HG02571 (cell line): ENCODE data around the gene TJAP1.
"Not testable (repeated sequence)": the region's sequence is repeated elsewhere in the genome, so short reads cannot be mapped to it uniquely, and the experiment has no call there.

Source experiments
- ATAC-seq: cut with Tn5 transposase; IDR thresholded peaks from one replicate; pipeline ENCODE4 v1.9.1; 2021; ENCODE audit warnings: mild to moderate bottlenecking, moderate library complexity; ENCODE audit not compliant: unreplicated experiment

The TJAP1 gene

DNA sequence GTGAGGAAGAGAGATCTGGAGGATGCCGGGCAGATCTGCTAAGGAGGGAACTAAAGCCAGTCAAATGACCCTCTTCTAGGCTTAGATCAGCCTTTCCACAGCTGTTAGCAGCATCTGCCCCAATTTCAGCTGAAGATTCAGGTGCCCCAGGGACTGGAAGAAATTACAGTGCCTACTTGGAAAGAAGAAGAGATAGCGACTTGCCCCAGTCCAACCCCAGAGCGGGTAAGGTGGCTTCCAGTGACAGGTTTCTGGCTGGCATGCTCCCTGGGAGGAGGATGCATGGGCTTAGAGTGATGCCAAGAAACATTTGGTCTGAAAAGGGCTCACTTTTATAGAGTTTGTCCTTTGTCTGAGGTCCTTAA is 620 bp downstream of the TJAP1 start:
- ATAC-seq: no peak

GRCh38 chr6:43481075-43481474 is 3.7 kb downstream of the TJAP1 start:
- no peak for ATAC-seq

- ATAC-seq: no peak
Measured at GRCh38 chr6:43481591-43482236, 4.3 kb downstream of the TJAP1 start.

DNA sequence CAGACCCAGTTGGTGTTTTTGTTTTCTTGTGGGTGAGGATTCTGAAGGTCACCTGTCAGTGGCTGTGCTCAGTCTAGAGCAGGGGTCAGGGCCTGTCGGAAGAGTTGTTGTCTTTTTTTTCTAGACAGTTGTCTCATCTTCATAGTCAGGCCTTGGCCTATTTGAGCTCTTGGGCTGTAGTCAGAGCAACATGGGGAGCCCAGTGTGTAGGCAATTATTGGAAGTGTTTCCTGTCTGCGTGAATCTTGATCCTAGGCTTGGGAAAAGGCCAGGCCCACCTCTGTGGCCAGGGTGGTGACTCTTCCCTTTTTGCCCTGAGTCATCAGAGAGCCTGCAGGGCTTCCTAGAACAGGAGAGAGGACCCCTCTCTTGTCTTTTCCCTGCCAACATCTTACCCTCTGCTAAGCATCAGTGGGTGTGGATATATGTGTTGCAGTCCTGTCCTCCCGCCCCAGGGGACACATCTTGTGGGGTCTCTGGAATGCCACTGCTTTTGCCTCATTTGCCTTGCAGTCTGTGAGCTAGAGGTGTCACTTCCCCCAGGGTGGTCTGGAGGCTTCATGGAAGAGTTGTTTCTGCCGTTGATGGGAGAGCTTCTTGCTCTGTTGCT is 11.4 kb downstream of the TJAP1 start:
- ATAC-seq: no peak

- no peak for ATAC-seq
Measured at GRCh38 chr6:43489277-43490072, 12.1 kb downstream of the TJAP1 start.

- ATAC-seq: no peak
Measured at GRCh38 chr6:43490523-43490939, 13.2 kb downstream of the TJAP1 start.

- no peak for ATAC-seq
Measured at GRCh38 chr6:43491750-43492661, 14.6 kb downstream of the TJAP1 start.

DNA sequence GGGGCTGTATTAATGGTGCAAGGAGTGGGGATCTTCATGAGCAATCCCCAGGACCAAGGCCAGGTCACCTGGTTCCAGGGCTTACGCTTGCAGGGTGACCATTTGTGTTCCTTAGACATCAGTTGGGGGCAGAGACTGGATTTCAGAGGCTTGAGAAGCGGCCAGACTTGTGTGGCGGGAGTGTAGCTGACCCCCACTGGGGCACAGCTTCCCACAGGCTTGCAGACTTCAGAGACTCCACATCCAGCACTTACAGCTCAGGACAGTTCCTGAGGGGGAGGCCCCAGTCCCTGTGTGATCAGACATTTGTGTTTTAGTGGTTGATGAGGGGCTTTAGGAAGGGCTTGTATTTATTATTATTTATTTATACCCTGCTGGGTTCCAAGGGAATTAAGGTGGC is 15.3 kb downstream of the TJAP1 start:
- ATAC-seq: no peak

DNA sequence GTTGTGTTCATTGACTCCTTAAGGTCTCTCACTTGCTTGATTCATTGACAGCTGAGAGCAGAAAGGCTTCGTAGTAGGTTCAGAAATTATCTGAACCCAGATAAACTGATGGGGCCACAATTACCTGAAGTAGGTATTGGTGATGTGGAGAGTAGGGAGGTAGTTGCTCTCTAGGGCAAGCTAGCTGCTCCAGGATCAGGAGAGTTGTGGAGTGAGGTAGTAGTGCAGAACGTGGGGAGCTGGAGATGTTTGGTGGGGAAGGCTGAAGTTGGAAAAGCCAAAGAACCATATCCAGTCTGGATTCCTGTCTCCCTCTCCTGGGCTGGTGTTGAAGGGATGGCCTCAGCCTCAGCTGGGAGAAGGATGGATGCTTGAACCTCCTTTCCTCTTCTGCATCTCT is 15.9 kb downstream of the TJAP1 start:
- ATAC-seq: no peak

DNA sequence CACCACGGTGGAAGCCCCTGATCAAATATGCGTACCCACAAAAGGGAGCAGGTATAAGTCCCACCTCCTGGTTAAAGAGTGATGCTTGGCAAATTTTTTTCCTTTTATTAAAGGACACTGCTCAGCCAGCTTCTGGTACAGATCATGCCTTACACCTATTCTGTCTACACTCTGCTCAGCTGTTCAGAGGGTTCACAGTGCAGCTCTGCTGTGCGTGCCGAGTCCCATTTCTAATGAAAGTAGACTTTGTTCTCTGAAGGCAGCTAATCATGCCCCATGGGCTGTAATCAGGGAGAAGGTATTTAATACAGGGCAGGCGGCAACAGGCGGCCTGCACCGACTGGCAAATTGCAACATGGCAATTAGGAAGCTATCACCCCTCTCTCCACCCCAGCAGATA is 16.5 kb downstream of the TJAP1 start:
- no peak for ATAC-seq

DNA sequence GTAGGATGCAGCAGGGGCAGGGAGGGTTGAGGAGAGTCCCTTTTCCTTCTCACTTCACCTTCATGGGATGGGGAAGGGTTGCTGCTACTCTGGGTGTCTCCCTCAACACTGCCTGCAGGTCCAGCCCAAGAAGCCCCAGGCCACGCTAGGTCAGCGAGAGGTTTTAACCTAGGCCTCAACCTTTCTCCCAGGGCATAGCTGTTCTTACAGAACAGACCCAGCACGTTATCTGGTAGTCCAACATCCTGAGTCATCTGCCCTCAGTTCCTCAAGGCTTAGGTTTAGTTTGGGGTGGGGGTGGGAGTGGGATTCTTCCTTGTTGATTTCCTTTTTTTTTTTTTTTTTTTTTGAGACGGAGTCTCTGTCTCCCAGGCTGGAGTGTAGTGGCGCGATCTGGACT is 17.0 kb downstream of the TJAP1 start:
- no peak for ATAC-seq

GRCh38 chr6:43494766-43495165 is 17.4 kb downstream of the TJAP1 start:
- ATAC-seq: no peak

DNA sequence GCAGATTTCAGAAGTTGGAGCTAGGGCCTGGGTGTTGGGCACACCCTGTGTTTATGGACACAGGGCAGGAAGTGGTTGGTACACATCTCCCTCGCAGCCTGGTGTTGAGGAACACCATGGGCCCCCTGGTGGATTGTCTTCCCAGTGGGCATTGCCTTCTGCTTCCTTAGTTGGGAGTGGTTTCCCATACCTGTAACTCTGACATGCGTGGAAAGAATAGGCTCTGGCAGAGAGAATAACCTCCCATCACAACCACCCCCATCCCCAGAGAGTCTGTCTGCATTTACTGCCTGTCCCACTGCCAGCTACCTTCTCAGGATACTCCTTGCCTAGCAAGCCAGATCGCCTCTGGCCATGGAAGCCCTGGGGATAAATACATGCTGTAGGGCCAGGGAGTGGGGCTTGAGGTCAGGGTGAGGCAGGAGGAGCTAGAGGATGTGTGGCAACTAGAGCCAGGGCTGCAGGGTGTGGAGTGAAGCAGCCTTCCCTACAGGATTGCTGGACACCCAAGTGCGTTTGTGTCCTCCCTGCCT is 18.1 kb downstream of the TJAP1 start:
- no peak for ATAC-seq

DNA sequence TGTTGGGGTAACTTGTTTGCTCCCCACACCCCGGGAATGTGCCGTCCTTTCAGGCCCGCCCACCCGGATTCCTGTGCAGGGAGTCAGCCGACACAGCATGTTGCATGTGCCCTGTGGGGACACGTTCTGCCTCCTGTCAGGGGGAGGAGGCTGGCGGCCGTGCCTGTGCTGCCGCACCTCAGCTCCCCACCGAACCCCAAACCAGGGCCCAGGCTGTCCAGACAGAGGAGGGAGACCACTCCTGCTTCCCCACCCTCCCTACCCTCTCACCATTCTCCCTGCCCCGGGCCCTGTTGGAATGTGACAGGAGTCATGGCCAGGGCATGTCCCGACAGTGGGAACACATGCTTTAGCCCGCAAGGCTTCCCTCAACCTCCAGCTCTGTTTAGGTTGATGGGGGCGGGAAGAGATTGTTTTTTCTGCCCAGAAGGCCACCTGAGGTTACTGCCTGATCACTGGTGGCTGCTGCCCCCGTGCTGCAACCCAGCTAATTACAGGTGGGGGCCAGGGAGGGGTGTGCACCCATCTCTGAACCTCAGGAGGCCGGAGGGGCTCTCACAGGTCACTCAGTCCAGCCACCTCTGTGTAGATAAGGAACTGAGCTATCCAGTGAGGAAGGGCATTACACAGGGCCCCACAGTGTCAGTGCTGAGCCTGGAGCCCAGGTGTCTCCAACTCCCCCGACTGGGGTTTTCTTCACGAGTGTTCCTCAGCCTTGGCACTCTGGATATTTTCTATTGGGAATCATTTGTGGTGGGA is 19.2 kb downstream of the TJAP1 start:
- ATAC-seq: no peak

DNA sequence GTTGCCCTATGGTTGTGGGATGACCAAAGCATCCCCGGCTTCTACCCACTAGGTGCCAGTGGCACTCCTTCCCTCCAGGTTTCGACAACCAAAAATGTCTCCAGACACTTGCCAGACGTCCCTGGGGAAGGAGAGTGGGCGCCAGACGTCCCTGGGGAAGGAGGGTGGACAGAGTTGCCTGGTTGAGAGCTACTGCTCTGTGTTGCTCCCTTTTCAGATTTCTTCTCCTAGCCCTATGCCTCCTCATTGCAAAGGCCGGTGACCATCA is 19.7 kb downstream of the TJAP1 start:
- no peak for ATAC-seq

DNA sequence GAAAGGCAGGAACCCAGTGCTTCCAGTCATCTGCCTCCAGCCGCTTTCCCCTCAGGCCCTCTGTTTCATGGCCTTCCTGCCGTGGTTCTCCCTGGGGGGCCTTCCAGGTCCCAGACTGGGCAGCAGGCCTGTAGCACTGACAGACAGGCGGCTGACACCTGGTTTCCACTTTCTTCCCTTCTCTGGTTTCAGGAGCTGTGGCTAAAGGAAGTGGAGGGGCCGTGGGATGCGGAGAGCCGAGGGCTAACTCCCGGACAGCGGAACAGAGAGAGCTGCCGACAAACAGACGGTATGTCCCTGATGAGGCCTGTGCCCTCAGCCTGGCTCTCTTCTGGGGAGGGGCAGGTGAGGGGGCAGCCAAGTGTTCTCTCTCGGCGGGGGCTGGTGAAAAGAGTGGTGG is 20.3 kb downstream of the TJAP1 start:
- no peak for ATAC-seq

DNA sequence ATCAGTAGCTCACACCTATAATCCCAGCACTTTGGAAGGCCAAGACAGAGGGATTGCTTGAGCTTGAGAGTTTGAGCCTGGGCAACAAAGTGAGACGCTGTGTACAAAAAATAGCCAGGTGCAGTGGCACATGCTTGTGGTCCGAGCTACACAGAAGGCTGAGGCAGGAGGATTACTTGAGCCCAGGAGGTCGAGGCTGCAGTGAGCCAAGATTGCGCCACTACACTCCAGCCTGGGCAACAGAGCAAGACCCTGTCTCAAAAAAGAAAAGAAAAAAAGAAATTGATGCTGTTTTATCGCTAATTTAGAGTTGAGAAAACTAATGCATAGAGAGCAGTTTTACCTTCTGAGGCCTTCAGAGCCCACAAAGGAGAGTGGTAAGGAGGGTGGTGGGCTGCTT is 20.9 kb downstream of the TJAP1 start:
- ATAC-seq: not testable (repeated sequence)

GRCh38 chr6:43499028-43499815 is 21.9 kb downstream of the TJAP1 start:
- ATAC-seq: no peak

GRCh38 chr6:43500921-43501320 is 23.6 kb downstream of the TJAP1 start:
- ATAC-seq: no peak

DNA sequence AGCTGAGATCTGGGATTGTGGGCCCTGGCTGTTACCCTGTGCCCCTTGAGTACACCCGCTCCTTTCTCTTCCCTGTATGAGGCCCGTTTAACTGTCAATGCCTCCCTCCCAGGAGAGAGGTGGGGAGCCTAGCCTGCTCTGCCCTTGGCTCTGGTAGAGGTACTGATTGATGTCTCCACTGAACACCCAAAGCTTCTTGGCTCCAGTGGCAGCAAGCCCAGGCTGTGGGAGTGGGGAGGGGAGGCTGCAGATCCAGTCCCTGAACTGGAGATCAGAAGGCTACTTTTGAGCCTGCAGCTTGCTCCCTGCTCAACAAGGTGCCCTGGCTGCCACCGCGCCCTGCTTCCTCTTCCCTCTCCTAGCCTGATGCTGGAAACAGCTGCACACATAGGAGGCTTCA is 25.3 kb downstream of the TJAP1 start:
- ATAC-seq: no peak
